IMR-90 (cell line): Measurements from ENCODE around the gene NEDD4L. TPM values are rescaled to one million over a fixed set of nuclear protein-coding genes. Genes with fewer than 3 reads are reported as not detected.

ENCODE experiments used
- ATAC-seq: fragments of 200-7000 bp; cut with Tn5 transposase; 2 replicates; pipeline ENCODE4 v1.9.1; 2020; ENCODE audit warnings: low read depth, mild to moderate bottlenecking, moderate library complexity
- BruUV-seq: library from RNA; stranded (reverse); fragments of 400-500 nt; replicated peaks from 2 replicates; lab custom pipeline; 2021; lab: Mats Ljungman, UMichigan
- CTCF ChIA-PET: fragments of 300-600 bp; formaldehyde crosslinking; extraction: SDS; loops from one replicate; lab custom pipeline; 2021; ENCODE audit warnings: antibody characterized with exemption; lab: Yijun Ruan, JAX
- POLR2A ChIA-PET: fragments of 300-600 bp; sonication (Branson Sonifier 250); formaldehyde crosslinking; loops from one replicate; lab custom pipeline; 2022; ENCODE audit warnings: antibody characterized with exemption; ENCODE audit not compliant: unreplicated experiment; lab: Charles Lee
- DNase-seq: peaks from one replicate; pipeline ENCODE4 v3.0.0; 2013
- H2AFZ ChIP-seq: replicated peaks from 2 replicates; pipeline ENCODE3; 2013; ENCODE audit warnings: low read length, mild to moderate bottlenecking; ENCODE audit not compliant: poor library complexity
- H2AK5ac ChIP-seq: 2 replicates; pipeline ENCODE4 v1.6.1; 2013; ENCODE audit warnings: low read depth, low read length, inconsistent platforms
- H2AK9ac ChIP-seq: replicated peaks from 2 replicates; pipeline ENCODE3; 2013; ENCODE audit warnings: mild to moderate bottlenecking, low read depth, low read length, moderate library complexity; ENCODE audit not compliant: poor library complexity
- H2BK120ac ChIP-seq: 2 replicates; pipeline ENCODE4 v1.6.1; 2013; ENCODE audit warnings: low read depth, low read length, inconsistent platforms
- H2BK15ac ChIP-seq: 3 replicates; pipeline ENCODE4 v1.6.1; 2013; ENCODE audit warnings: low read depth, low read length, inconsistent platforms
- H2BK20ac ChIP-seq: 2 replicates; pipeline ENCODE4 v1.6.1; 2013; ENCODE audit warnings: low read depth, mild to moderate bottlenecking, inconsistent platforms, low read length, moderate library complexity
- H2BK5ac ChIP-seq: 2 replicates; pipeline ENCODE4 v1.6.1; 2013; ENCODE audit warnings: mild to moderate bottlenecking, low read depth, low read length, inconsistent platforms; ENCODE audit not compliant: poor library complexity, severe bottlenecking
- H3K14ac ChIP-seq: replicated peaks from 2 replicates; pipeline ENCODE4 v1.6.1; 2013; ENCODE audit warnings: low read depth, low read length, inconsistent platforms
- H3K18ac ChIP-seq: 2 replicates; pipeline ENCODE4 v1.6.1; 2013; ENCODE audit warnings: low read depth, low read length, control low read depth
- H3K23ac ChIP-seq: 2 replicates; pipeline ENCODE4 v1.6.1; 2013; ENCODE audit warnings: low read depth, low read length, inconsistent platforms
- H3K27ac ChIP-seq: 2 replicates; pipeline ENCODE4 v1.5.1; 2013; ENCODE audit warnings: mild to moderate bottlenecking, control low read depth, low read length; ENCODE audit not compliant: insufficient read depth
- H3K27me3 ChIP-seq: 2 replicates; pipeline ENCODE4 v1.6.1; 2013; ENCODE audit warnings: low read length; ENCODE audit not compliant: control insufficient read depth, insufficient read depth
- H3K36me3 ChIP-seq: 2 replicates; pipeline ENCODE4 v1.6.1; 2013; ENCODE audit warnings: low read length, mixed read lengths; ENCODE audit not compliant: control insufficient read depth, insufficient read depth
- H3K4ac ChIP-seq: 2 replicates; pipeline ENCODE4 v1.6.1; 2013; ENCODE audit warnings: low read depth, low read length, inconsistent platforms
- H3K4me1 ChIP-seq: 2 replicates; pipeline ENCODE4 v1.6.1; 2013; ENCODE audit warnings: low read length, mixed read lengths; ENCODE audit not compliant: control insufficient read depth, insufficient read depth
- H3K4me2 ChIP-seq: 2 replicates; pipeline ENCODE4 v1.6.1; 2013; ENCODE audit warnings: low read depth, mild to moderate bottlenecking, control low read depth, low read length, moderate library complexity
- H3K4me3 ChIP-seq: 2 replicates; pipeline ENCODE4 v1.5.1; 2013; ENCODE audit warnings: low read depth, mild to moderate bottlenecking, control low read depth, low read length, moderate library complexity; ENCODE audit not compliant: insufficient read depth
- H3K56ac ChIP-seq: 2 replicates; pipeline ENCODE4 v1.6.1; 2013; ENCODE audit warnings: low read length, inconsistent platforms; ENCODE audit not compliant: insufficient read depth; ENCODE audit errors: extremely low read depth
- H3K79me1 ChIP-seq, 2 experiments: 2 replicates each; pipeline ENCODE4 v1.6.1; 2013; ENCODE audit warnings: low read length in 2 of 2, inconsistent platforms in 1 of 2, low read depth in 1 of 2
- H3K9ac ChIP-seq: 2 replicates; pipeline ENCODE4 v1.6.1; 2013; ENCODE audit warnings: low read depth, low read length, control low read depth
- H3K9me1 ChIP-seq: 2 replicates; pipeline ENCODE4 v1.6.1; 2013; ENCODE audit warnings: low read length, inconsistent platforms; ENCODE audit not compliant: insufficient read depth
- H3K9me3 ChIP-seq: 2 replicates; pipeline ENCODE4 v1.6.1; 2013; ENCODE audit warnings: low read length; ENCODE audit not compliant: control insufficient read depth, insufficient read depth
- H4K20me1 ChIP-seq: 2 replicates; pipeline ENCODE4 v1.6.1; 2013; ENCODE audit warnings: low read length, inconsistent platforms; ENCODE audit not compliant: insufficient read depth
- H4K5ac ChIP-seq: 2 replicates; pipeline ENCODE4 v1.6.1; 2013; ENCODE audit warnings: mild to moderate bottlenecking, low read depth, low read length, control low read depth
- H4K8ac ChIP-seq, 2 experiments: 2 replicates each; pipeline ENCODE4 v1.6.1; 2013; ENCODE audit warnings: low read depth in 2 of 2, low read length in 2 of 2, control low read depth in 1 of 2, inconsistent platforms in 1 of 2
- H4K91ac ChIP-seq: 2 replicates; pipeline ENCODE4 v1.6.1; 2013; ENCODE audit warnings: low read depth, low read length, inconsistent platforms; ENCODE audit not compliant: insufficient read depth
- BHLHE40 ChIP-seq: fragments of 150-350 bp; IDR thresholded peaks from 2 replicates; pipeline ENCODE4 v1.6.1; 2016; ENCODE audit warnings: mild to moderate bottlenecking, low read depth, low read length
- CEBPB ChIP-seq: IDR thresholded peaks from 2 replicates; pipeline ENCODE4 v1.6.1; 2012; ENCODE audit warnings: low read depth, low read length, improper control_type of control experiment
- CHD1 ChIP-seq: IDR thresholded peaks from 2 replicates; pipeline ENCODE4 v1.6.1; 2012; ENCODE audit warnings: low read depth, low read length, improper control_type of control experiment
- FOS ChIP-seq: fragments of 150-350 bp; IDR thresholded peaks from 2 replicates; pipeline ENCODE4 v1.6.1; 2016; ENCODE audit warnings: low read depth, low read length
- MAFK ChIP-seq: IDR thresholded peaks from 2 replicates; pipeline ENCODE4 v1.6.1; 2012; ENCODE audit warnings: low read depth, low read length, improper control_type of control experiment
- MAZ ChIP-seq: IDR thresholded peaks from 2 replicates; pipeline ENCODE4 v1.6.1; 2012; ENCODE audit warnings: low read depth, mild to moderate bottlenecking, low read length, improper control_type of control experiment, moderate library complexity, borderline replicate concordance
- MXI1 ChIP-seq: IDR thresholded peaks from 2 replicates; pipeline ENCODE4 v1.6.1; 2012; ENCODE audit warnings: low read depth, mild to moderate bottlenecking, low read length, moderate library complexity, borderline replicate concordance
- NFE2L2 ChIP-seq: fragments of 150-350 bp; IDR thresholded peaks from 2 replicates; pipeline ENCODE4 v1.6.1; 2016; ENCODE audit warnings: low read depth, mild to moderate bottlenecking, low read length
- POLR2A ChIP-seq: IDR thresholded peaks from 2 replicates; pipeline ENCODE4 v1.6.1; 2012; ENCODE audit warnings: mild to moderate bottlenecking, low read depth, low read length
- RAD21 ChIP-seq: IDR thresholded peaks from 2 replicates; pipeline ENCODE4 v1.6.1; 2012; ENCODE audit warnings: low read length, improper control_type of control experiment
- RCOR1 ChIP-seq: IDR thresholded peaks from 2 replicates; pipeline ENCODE4 v1.6.1; 2012; ENCODE audit warnings: mild to moderate bottlenecking, low read length, improper control_type of control experiment; ENCODE audit not compliant: insufficient replicate concordance
- RFX5 ChIP-seq: IDR thresholded peaks from 2 replicates; pipeline ENCODE4 v1.8.0; 2012; ENCODE audit warnings: low read depth, mild to moderate bottlenecking, low read length, moderate library complexity
- SMC3 ChIP-seq: fragments of 150-350 bp; IDR thresholded peaks from 2 replicates; pipeline ENCODE4 v1.6.1; 2016; ENCODE audit warnings: low read depth, mild to moderate bottlenecking, antibody characterized with exemption, low read length, moderate library complexity
- WGBS, 2 experiments: methylation state at CpG; one replicate each; pipeline versions ENCODE4 v1.1.5 to v1.1.7; 2013; ENCODE audit warnings: missing lambda C conversion rate in 2 of 2; ENCODE audit not compliant: insufficient read length in 1 of 2; ENCODE audit errors: extremely low coverage in 2 of 2; 5-methylcytosine and 5-hydroxymethylcytosine counted together
- dilution Hi-C: fragments of 300-500 bp; cut with HindIII; formaldehyde crosslinking; loops from one replicate; pipeline ENCODE4 v1.14.3; 2018; ENCODE audit warnings: low sequenced_read_pairs; ENCODE audit not compliant: unreplicated experiment
- in situ Hi-C: fragments of 300-500 bp; cut with MboI; formaldehyde crosslinking; loops from 3 replicates; pipeline ENCODE4 v1.14.3; 2019; ENCODE audit warnings: low sequenced_read_pairs, inconsistent platforms, mixed read lengths
- intact Hi-C: fragments of 100-400 bp; cut with micrococcal nuclease; formaldehyde crosslinking; loops from 2 replicates; pipeline ENCODE4 v1.10.0; 2022
- polyA plus RNA-seq, 3 experiments: library from polyadenylated mRNA; depleted of rRNA; stranded (reverse); fragments of >200 nt; gene quantifications; 2 replicates each; pipeline ENCODE4 v1.2.3, GENCODE V29; 2012; ENCODE audit warnings: low replicate concordance in 1 of 3
- total RNA-seq: library from RNA; depleted of rRNA; stranded (reverse); fragments of >200 nt; gene quantifications from 2 replicates; pipeline ENCODE4 v1.2.3, GENCODE V29; 2012
- TF ChIP-seq, protein P1 (sequence below): fragments of 150-350 bp; IDR thresholded peaks from 2 replicates; pipeline ENCODE4 v1.6.1; 2017; ENCODE audit warnings: mild to moderate bottlenecking, antibody characterized with exemption, low read length, low read depth
- TF ChIP-seq, protein P2 (sequence below): conservative IDR thresholded peaks from 2 replicates; pipeline ENCODE4 v1.5.1; 2012; ENCODE audit warnings: mild to moderate bottlenecking, low read depth, low read length, improper control_type of control experiment
- TF ChIP-seq, protein P3 (sequence below): fragments of 150-350 bp; IDR thresholded peaks from 2 replicates; pipeline ENCODE4 v1.6.1; 2016; ENCODE audit warnings: low read depth, mild to moderate bottlenecking, low read length, moderate library complexity, borderline replicate concordance

The NEDD4L gene
- total and polyA plus RNA-seq, 2 of the 4 experiments (the other 2 are of a cell fraction), result 10.0 to 10.9 TPM

DNA sequence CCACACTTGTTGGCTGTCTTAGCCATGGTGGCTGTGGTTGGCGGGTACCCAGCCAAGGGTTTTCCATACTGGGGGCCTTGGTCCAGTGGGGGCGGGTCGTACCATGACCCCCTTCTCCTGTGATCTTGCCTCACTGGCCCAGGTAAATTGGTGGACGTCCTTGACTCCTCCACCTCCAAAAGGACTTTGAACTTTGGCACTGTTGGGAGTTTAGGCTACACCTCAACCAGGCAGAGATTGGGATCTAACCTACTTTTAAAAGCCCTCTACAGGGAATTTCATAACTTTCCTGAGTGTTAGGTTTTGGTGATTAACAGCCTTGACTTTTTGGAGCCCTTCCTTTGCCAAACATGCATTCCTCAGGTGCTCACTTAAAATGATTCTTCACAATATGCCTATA, 106.7 kb downstream of the NEDD4L start:
- dilution Hi-C loops, result no loop called here
- Histone ChIP-seq H2AK9ac (no peak overlapping the region), H2BK120ac (no peak overlapping the region), H2AFZ (no peak overlapping the region), H2AK5ac (no peak overlapping the region), H3K23ac (no peak overlapping the region), H3K4me1 (no peaks in the 10 kb centered on the region), H3K27me3 (peaks cover under 1% of the 10 kb centered on the region; the same call in 1 of the 2 replicates), H2BK15ac (no peak overlapping the region), H3K14ac (no peak overlapping the region), H3K9me1 (no peaks in the 10 kb centered on the region), H3K4me3 (no peak overlapping the region), H3K18ac (no peak overlapping the region), H3K9me3 (no peaks in the 10 kb centered on the region), H4K5ac (no peak overlapping the region), H3K9ac (no peak overlapping the region), H4K20me1 (no peaks in the 10 kb centered on the region), H2BK5ac (no peak overlapping the region), H3K4me2 (no peak overlapping the region), H3K36me3 (no peaks in the 10 kb centered on the region), H3K79me1 (0 out of 4 replicates have a peak, but pooled peaks cover 0 to 3% of the 10 kb centered on the region in 2 experiments), H4K91ac (no peak overlapping the region), H3K4ac (no peak overlapping the region), H3K27ac (no peak overlapping the region), H3K56ac (no peak overlapping the region), H2BK20ac (no peak overlapping the region), H4K8ac (no peak overlapping the region)
- CTCF ChIA-PET, result interaction anchor here (1.2 kb wide), 1 partner anchor 32 kb away, joined by 4 read pairs; no protein-coding TSS in a partner anchor
- intact Hi-C loops, result no loop called here
- no CpG with 5 or more reads among the region's 4 CpGs for WGBS, 2 experiments
- DNase-seq (no peak), ATAC-seq (no peak)
- BruUV-seq, result no TSS peak
- no peak for TF ChIP-seq RAD21
- TF ChIP-seq MXI1, result no peak
- TF ChIP-seq CHD1, result no peak
- no peak for TF ChIP-seq RCOR1
- TF ChIP-seq, protein P1, sequence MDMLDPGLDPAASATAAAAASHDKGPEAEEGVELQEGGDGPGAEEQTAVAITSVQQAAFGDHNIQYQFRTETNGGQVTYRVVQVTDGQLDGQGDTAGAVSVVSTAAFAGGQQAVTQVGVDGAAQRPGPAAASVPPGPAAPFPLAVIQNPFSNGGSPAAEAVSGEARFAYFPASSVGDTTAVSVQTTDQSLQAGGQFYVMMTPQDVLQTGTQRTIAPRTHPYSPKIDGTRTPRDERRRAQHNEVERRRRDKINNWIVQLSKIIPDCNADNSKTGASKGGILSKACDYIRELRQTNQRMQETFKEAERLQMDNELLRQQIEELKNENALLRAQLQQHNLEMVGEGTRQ, result no peak
- no peak for TF ChIP-seq RFX5
- TF ChIP-seq CEBPB, result no peak
- TF ChIP-seq MAZ, result no peak
- no peak for TF ChIP-seq MAFK
- TF ChIP-seq POLR2A, result no peak
- no peak for TF ChIP-seq FOS
- TF ChIP-seq, protein P2, sequence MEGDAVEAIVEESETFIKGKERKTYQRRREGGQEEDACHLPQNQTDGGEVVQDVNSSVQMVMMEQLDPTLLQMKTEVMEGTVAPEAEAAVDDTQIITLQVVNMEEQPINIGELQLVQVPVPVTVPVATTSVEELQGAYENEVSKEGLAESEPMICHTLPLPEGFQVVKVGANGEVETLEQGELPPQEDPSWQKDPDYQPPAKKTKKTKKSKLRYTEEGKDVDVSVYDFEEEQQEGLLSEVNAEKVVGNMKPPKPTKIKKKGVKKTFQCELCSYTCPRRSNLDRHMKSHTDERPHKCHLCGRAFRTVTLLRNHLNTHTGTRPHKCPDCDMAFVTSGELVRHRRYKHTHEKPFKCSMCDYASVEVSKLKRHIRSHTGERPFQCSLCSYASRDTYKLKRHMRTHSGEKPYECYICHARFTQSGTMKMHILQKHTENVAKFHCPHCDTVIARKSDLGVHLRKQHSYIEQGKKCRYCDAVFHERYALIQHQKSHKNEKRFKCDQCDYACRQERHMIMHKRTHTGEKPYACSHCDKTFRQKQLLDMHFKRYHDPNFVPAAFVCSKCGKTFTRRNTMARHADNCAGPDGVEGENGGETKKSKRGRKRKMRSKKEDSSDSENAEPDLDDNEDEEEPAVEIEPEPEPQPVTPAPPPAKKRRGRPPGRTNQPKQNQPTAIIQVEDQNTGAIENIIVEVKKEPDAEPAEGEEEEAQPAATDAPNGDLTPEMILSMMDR, result no peak
- no peak for TF ChIP-seq SMC3
- TF ChIP-seq, protein P3, sequence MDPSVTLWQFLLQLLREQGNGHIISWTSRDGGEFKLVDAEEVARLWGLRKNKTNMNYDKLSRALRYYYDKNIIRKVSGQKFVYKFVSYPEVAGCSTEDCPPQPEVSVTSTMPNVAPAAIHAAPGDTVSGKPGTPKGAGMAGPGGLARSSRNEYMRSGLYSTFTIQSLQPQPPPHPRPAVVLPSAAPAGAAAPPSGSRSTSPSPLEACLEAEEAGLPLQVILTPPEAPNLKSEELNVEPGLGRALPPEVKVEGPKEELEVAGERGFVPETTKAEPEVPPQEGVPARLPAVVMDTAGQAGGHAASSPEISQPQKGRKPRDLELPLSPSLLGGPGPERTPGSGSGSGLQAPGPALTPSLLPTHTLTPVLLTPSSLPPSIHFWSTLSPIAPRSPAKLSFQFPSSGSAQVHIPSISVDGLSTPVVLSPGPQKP, result no peak
- TF ChIP-seq NFE2L2, result no peak
- TF ChIP-seq BHLHE40, result no peak
- in situ Hi-C loops, result no loop called here
- POLR2A ChIA-PET, result no interaction called here
